Skin epidermis (tissue), 12 donors: ENCODE data around the gene SIM1.

Experiments used
- H3K27ac ChIP-seq, 21 experiments: fragments of 200-600 bp; sonication (generic) in 11 of 21; one replicate each; pipeline ENCODE4 v1.5.0; 2020; ENCODE audit warnings: mild to moderate bottlenecking in 3 of 21, inconsistent platforms in 2 of 21, moderate library complexity in 2 of 21
- H3K4me3 ChIP-seq, 7 experiments: fragments of 200-600 bp; sonication (generic) in 2 of 7; one replicate each; pipeline ENCODE4 v1.5.0; 2020; ENCODE audit warnings: inconsistent platforms in 2 of 7, mild to moderate bottlenecking in 2 of 7, moderate library complexity in 1 of 7

The SIM1 gene

DNA sequence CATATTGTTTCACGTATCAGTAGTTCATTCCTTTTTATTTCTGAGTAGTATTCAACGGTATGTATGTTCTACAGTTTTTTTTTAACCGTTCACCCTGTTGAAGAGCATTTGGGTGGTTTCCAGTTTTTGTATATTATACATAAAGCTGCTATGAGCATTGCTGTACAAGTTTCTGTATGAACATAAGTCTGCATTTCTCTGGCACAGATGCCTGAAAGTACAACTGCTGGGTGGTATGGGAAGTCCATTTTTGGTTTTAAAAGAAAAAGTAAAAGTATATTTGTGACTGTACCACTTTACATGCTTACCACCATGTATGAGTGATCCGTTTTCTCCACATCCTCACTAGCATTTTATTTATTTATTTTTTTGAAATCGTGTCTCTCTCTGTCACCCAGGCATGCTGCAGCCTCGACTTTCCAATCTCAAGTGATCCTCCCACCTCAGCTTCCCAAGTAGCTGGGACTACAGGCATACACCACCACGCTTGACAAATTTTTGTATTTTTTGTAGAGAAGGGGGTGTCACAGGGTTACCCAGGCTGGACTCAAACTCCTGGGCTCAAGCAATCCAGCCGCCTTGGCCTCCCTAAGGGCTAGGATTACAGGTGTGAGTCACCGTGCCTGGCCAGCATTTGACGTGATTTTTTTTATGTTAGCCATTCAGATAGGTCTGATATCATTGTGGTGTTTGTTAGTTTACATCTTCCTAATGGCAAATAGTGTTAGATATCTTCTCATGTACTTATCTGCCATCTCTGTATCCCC, 11.0 kb upstream of the SIM1 start:
- Histone ChIP-seq H3K27ac (no peak overlapping the region), H3K4me3 (no peak overlapping the region)

DNA sequence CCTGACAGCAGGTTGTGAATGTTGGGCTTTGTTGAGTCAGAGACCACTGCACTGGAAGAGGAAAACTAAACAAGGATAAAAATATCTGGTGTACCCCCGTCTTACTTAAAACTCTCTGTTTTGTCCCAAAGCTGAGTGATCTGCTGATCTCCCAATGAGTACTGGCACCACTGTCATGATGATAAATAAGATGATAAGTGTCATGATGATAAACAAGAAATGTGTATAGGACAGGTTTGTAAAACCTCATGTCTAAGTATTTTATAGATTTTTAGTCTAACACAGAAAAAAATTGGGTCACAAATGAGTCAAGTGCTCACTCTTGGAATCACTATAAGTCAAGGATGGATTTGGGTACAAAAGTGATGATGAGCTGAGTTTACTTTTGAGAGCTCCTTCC, 8.5 kb upstream of the SIM1 start:
- Histone ChIP-seq H3K27ac (no peak overlapping the region), H3K4me3 (no peak overlapping the region)

DNA sequence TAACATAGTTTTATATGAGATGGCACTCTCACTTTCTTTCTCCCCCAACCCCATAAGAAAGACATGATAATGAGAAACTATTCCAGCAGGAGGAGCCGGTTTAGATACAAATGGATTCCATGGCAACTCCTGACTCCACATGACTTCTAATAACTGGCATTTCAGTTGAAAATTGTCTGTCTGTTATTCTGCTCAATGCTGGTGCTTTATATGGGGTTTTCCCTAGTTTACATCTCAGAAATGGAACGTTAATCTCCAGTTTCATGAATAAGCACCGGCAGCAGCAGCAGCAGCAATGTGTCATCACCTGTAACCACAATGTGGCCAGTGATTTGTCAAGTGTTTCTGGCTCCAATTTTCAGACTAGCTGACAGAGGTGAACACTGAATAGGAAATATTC, 8.0 kb upstream of the SIM1 start:
- Histone ChIP-seq H3K27ac (no peak overlapping the region), H3K4me3 (no peak overlapping the region)

DNA sequence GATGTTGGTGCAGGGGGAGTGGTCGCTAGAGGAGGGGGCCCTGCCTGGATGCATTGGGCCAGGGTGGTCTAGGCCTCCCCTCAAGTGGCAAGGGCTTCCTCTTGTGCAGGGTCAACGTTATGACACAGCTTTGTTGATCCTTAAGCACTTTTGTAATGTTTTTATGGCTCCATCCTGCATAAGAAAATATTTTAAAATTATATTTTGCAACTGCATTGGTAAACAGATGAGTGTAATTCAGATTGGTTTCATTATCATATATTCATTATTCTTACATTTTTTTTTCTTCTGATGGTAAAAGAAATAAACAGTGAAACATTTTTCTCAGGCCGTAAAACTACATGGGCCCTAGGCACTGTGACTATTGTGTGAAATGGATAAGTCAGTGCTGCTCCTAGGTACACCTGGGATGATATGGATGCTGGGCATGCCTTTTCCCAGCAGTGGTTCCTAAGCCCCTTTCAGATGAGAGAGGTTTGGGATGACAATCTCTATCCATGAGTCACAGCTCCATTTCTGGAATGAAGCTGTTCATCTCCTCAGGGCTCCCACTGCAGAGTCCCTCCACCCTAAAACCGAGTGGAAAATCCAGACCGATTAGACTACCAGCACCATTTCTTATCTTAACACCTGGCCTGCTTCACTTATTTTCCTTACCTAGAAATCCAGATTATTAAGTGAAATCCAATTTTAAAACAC, 5.8 kb upstream of the SIM1 start:
- Histone ChIP-seq H3K27ac (no peak overlapping the region), H3K4me3 (no peak overlapping the region)

DNA sequence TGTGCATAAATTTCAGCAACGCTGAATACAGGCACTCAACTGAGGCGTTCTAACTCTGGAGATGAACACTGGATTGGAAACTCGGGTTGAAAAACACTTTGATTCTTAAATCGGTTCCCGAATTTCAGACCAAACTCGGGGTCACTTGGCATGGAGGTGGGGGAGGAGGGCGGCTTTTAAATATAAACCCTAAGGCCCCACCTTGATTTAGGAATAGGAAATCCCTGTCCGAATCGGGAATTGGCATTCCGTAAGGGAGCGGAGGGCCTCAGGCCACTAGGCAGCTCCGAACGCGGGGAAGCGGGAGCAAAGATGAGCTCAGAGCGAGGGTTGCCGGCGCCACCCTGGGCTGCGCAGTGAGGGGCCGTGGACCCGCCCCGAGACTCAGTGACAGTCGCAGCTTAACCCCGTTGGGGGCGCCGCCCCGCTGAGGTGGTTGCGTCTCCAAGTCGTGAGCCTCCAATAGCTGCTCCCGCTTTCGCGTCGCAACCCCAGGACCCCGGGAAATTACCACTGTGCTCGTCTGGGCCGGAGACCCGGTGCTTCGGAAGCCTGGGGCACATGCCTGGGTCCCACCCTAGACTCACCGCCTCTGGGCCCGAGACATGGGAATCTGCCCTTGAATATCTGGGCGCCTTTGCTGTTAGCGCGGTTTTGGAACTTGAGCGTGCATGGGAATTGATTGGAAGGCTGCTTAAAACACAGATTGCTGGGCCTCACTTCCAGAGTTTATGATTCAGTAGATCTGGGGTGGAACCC, 4.6 kb upstream of the SIM1 start:
- Histone ChIP-seq H3K27ac (no peak overlapping the region), H3K4me3 (no peak overlapping the region)

DNA sequence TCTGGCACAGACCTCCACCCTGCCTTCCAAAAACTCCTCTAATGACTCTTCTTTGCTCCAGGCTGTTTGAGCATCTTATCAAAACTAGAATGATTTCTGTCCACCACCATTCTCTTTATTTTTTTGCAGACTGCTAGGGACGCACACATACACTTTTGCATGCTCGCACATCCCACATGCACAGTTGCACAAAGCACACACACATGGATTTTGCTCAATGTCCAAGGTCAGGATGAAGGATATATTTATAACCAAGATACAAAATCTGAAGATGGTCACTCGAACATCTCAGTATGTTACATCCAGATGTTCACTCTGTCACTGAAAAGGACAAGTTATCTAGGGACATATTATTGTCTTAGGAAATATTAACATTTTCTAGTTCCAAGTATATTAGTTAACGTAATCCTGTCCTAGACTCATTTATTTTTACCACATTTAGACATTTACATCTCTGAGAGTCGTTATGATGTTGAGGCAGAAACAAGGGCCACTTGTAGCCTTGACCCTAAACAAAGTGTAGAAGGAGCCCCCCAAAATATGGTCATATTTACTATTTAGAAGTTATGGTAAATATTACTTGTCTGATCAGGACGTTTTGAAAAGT, 3.4 kb upstream of the SIM1 start:
- H3K4me3 ChIP-seq, result no peak overlapping the region
- no peak overlapping the region for H3K27ac ChIP-seq

DNA sequence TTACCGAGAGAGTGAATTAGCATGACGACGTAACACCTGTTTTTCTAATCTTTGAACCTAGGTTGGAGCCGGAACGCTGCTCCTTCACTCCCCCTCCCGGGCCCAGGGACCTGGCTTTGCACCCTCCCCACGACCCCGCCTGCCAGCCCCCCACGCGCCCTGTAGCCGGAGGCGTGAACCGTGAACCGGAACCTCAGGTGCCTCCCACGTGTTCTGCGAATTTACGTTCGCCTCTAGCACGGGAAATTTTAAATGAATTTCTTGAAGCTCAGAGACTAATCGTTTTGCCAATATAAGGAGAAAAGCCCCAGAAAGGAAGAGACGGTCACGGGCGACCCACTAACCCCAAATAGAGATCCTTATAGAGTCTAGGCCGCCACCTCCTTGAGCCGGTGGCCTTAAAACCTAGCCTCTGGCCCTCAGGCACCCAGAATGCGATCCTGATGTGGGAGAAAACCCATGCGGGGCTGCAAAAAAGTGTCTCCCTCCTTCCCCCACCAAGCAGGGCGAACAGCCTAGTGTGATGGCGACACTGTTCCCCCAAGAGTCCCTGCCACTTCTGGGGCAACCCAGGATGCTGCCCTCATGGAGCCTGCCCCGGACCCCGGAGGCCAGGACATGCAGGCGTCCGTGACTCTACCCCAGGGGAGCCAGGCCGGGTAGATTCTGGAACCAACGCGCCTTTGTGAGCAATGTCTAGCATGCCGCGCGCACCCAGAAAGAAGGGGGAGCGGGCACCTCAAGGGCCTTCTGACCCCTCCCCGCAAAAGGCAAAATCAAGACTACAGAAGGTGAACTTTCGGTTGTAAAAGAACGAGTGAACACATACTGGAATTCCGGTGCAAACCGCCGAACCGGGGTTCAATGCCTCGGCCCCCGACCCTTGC, 2.7 kb upstream of the SIM1 start:
- Histone ChIP-seq H3K4me3 (no peak overlapping the region), H3K27ac (no peak overlapping the region)

DNA sequence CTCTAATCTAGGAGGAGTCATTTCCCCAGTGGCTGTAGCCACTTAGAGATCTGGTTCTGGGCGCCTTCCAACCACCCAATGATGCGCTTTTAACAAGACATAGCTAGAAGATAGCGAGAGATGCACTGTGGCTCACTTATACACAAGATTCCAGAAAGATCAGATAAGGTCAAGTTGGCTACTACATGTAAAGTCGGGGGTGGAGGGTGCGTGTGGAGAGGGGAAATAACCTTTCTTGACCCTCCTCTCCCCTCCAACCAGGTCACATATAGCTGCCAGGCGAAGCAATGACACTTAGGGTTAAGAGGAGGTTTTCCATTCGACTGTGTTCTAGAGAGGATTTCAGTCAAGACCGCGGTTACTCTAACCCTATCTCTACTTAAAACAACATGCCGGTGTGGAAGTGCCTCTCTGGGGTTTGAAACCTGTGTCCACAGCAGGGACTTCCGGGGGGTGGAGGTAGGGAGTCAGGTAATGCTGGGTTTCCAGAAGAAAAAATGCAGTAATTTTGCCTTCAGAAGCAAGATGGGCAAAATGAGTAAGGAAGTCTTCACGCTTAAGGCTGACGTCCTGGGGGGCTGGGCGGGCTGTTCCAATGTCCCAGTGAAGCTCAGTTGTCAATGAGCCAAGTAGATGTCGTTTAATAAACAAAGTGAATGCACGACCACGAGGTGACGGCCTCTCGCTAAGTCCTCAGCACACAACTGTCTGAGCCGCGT, 1.8 kb upstream of the SIM1 start:
- Histone ChIP-seq H3K27ac (no peak overlapping the region), H3K4me3 (no peak overlapping the region)

DNA sequence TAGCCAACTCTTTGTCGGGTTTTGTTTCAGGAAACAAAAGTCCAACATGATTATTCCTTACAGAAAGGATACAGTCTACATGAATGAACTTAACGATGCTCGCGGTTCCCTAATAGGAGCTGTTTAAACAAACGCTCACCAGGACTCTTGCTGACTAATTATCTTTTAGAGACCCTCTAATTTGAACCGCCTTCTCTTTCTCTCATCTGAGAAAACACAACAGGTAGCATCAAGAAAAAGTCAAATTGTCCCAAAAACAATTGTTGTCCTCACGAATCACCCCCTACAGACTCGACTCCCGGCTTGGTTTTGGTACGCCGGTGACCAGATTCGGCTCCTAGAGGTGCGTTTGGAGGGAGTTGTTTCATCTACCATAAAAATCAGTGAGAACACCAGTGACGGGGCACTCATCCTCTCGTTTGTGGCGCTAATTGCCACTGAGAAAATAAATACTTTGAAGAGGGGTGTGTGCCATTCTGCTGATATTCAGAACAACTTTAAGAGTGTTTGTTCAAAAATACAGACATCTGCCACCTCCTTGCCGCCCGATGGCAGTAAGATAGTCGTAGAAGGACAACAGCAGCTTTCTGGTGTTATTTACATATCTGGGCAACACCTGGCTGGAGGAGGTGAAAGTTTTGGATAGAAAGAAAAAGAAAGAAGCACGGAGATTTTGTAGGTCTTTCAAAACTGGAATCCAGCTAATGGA, 1.1 kb upstream of the SIM1 start:
- peak overlapping the region in 5 of 21 experiments; percentile 23 to 77 (median 74) for H3K27ac ChIP-seq
- H3K4me3 ChIP-seq, result peak overlapping the region in 1 of 7 experiments; percentile 35

DNA sequence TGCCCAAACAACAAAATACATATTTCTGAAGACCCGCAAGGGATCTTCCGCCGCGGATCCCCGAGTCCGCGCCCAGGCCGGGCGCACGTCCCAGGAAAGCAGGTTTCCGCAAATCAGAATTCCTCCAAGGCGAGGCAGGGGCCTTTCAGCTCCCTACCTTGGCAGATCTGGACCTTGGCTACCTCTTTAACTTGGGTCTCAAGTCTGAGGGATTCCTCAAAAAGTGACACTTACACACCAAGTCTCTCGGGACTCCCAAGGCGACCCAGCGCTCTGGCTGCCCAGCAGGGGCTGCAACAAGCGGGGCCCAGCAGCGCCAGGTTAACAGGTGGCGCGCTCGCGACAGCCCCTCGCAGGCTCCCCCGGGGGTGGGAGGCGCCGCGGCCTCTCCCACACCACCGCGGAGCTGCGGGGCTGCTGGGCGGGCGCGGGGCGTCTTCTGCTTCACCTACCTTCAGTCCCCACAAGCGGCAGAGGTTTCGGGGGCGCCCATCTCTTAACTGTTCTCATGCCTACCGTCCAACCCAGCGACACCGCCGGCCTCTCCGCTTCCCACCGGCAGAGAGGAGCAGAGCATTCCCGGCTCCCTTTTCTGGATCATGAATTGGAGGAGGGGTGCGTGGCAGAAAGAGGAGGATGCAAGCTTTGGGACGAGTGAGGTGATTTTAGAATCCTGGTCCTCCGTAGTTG, 414 bp downstream of the SIM1 start:
- H3K27ac ChIP-seq, result peak overlapping the region in 14 of 21 experiments; percentile 4 to 80 (median 64)
- H3K4me3 ChIP-seq, result peak overlapping the region; percentile 9 to 42 (median 26)

DNA sequence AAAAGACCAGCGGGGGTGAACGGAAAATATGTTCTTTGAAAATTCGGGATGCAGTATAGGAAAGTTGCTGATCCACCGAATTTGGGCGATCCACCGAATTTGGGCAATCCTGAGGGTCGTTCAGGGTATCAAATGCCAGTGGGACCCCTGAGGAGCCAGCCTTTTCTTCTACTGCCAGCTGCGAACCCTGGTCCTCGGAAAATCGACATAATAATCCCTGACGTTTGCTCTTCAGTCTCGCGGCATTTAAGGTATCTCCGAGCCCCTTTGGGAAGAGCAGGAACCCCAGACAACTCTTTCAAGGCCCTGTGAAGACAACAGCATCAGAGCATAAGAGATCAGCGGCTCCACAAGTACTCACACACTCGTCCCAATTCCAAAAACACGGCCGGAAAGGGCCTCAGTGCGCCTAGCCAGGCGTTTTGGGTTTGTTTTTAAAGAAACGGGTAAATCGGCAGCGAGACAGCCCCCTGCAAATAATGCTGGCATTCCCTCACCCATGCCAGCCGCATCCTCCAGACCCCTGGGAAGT, 1.0 kb downstream of the SIM1 start:
- Histone ChIP-seq H3K4me3 (peak overlapping the region in 6 of 7 experiments; percentile 9 to 42 (median 26)), H3K27ac (peak overlapping the region in 14 of 21 experiments; percentile 4 to 80 (median 64))

DNA sequence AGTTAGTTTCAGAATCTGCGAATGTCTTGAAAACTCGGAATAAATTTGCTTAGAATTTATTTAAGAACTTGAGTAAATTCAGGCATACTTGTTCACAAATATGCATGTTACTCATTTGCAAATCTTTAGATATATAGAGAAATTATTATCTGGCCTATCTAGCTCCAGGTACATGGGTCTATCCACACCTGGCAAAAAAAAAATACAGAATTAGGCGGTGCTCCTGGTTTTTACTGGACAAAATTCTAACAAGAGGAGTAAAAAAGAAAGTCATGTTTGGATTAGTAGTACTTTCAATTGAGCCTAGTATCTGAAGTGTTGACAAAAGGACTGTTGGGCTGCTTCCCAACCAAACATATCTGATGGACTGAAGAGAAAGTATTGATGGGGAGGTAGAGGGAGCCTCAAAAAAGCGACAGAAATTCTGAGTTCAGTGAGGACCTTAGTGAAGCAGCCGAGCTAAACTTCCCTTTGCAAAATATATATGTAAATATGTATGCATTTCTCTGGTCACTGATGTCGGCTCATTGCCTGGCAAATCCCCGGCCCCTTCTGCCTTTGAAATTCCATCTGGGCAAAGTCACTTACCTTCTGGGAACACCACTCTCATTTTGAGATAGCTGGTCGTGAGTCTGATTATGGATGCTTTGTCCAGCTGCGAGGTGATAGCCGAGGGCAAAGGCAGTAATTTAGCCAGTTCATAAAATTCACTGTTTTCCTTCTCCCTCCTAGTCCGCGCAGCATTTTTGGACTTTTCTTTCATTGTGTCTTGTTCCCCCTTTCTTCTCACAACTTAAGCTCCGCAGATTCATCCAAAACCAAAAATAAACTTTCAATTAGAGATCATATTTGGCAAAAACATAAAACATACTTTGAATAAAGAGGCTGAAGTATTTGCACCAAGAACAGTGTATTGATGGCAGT, 1.8 kb downstream of the SIM1 start:
- Histone ChIP-seq H3K4me3 (peak overlapping the region in 4 of 7 experiments; percentile 9 to 42 (median 28)), H3K27ac (peak overlapping the region in 11 of 21 experiments; percentile 4 to 80 (median 72))

DNA sequence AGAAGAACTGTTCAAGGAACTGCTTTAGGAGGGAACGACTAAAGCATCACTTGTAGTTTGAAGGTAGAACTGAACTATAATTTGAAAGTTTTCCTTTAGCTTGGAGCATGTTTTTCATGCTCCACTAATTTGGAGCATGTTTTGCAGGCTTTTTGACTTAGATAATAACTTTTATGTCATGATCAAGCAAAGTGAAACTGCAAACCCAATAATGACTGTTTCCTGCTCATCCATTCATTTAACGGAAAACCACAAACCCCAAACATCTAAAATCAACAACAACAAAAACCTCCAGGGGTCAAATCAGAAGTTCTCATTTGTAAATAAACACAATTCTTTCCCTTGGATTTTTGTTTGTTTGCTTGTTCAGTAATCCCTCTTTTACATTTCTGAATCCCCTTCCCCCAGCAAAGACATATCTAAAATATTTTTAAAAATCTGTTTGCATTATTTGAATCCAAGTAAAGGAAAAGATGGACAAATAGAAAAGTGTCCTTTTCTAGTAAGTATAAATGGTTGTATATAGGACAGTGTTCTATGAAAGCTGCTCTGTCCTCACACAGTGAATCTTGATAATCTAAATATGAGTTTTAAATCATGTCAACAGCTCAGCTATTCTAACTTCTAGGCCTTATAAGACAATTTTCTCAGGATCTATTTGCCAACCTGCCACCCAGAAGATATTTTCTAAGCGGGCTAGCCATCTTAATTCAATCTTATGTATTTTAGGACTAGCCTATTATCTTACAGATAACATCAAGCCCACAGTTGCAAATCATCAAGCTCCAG, 2.6 kb downstream of the SIM1 start:
- Histone ChIP-seq H3K4me3 (peak overlapping the region in 3 of 7 experiments; percentile 7 to 15 (median 9)), H3K27ac (peak overlapping the region in 3 of 21 experiments; percentile 73 to 77 (median 73))

DNA sequence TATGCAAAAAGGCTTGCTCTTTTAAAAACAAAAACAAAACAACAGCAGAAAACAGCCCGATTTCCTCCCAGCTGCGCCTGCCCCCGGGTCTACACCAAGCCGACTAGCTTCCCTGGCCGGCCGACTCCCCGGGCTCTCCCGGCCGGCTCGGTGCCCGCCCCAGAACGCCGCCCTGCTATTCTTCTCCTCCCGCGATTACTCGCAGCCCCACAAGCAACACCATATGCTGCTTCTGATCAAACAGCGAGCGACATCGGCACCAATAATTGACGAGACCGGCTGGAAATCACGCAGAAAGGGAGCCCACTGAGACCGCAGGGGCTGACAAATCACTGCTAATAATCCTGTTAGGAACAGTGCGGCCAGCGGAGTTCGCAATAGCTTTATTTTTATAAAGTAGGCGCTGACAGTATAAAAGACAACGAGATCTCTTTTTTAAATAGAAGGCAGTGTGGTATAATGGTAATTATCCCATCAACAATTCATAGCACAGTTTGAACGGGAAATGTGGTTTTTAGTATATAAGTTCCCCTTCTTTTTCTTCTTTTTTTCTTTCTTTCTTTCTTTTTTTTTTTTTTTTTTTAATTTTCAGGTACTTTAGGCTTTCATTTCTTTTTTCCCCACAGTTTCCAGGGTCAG, 3.3 kb downstream of the SIM1 start:
- Histone ChIP-seq H3K4me3 (peak overlapping the region in 4 of 7 experiments; percentile 7 to 15 (median 14)), H3K27ac (peak overlapping the region in 8 of 21 experiments; percentile 21 to 77 (median 58))
